Measurements from ENCODE around the gene OLIG1. TPM values are rescaled to one million over a fixed set of nuclear protein-coding genes. Genes with fewer than 3 reads are reported as not detected.

OLIG1 gene
- total RNA-seq, 1 donor from 2014 or later: not detected

DNA sequence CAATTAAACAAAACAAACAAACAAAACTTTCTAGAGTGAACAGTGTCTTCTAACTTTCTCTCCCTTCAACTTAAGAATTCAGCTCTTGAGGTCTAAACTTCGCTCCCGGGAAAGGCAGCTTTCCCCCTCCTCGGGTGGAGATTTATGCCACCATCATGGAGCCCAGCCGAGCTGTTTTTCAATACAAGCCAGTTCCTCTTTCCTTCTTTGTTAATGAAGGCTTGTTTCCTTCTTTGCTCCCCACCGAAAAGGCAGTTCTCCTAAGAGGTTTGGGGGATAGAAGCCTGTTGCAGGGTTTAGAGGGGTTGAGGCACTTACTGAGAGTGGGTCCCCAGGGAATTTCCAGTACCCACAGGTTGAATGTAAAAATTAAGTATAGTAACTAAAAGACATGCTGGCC, 26.5 kb downstream of the OLIG1 start:
- no peak for TF ChIP-seq CTCF (IDR thresholded peaks at IDR 0.05)
- H3K4me1 ChIP-seq: no peaks in the 10 kb centered on the region
- no peaks in the 10 kb centered on the region for H3K36me3 ChIP-seq
- no peaks in the 10 kb centered on the region for H3K9me3 ChIP-seq
- no peak for DNase-seq (ENCODE audit: low spot score in 2 of 2)
- intact Hi-C loops (cut with DNase I): no loop called here
- no peaks in the 10 kb centered on the region for H3K27me3 ChIP-seq
- no peak overlapping the region for H3K27ac ChIP-seq
- no peak overlapping the region for H3K4me3 ChIP-seq

DNA sequence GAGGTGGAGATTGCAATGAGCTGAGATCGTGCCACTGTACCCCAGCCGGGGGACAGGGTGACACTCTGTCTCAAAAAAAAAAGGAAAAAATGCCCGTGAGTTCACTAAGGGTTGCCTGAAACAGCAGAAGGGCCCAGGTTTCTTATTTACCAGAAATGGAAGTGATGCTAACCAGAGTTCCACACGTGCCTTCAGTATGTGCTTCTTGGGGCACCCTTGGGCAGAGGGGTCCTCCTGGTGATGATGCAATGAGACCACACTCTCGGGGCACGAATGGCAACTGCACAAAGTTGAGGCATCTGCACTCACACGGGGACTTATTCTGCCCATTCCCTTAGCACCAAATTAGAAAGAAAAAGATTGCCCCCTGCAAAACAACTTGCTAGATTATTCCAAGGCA, 29.2 kb downstream of the OLIG1 start:
- no peaks in the 10 kb centered on the region for H3K4me1 ChIP-seq
- no peak for DNase-seq (ENCODE audit: low spot score in 2 of 2)
- H3K27ac ChIP-seq: no peak overlapping the region
- H3K27me3 ChIP-seq: no peaks in the 10 kb centered on the region
- intact Hi-C loops (cut with DNase I): no loop called here
- no peak overlapping the region for H3K4me3 ChIP-seq
- H3K36me3 ChIP-seq: no peaks in the 10 kb centered on the region
- no peaks in the 10 kb centered on the region for H3K9me3 ChIP-seq
- TF ChIP-seq CTCF (IDR thresholded peaks at IDR 0.05): no peak

GRCh38 chr21:33101300-33101911, 31.5 kb downstream of the OLIG1 start:
- Histone ChIP-seq H3K36me3 (no peaks in the 10 kb centered on the region), H3K4me1 (no peaks in the 10 kb centered on the region), H3K4me3 (no peak overlapping the region), H3K9me3 (no peaks in the 10 kb centered on the region), H3K27ac (no peak overlapping the region), H3K27me3 (no peaks in the 10 kb centered on the region)
- DNase-seq (ENCODE audit: low spot score in 2 of 2): no peak
- intact Hi-C loops (cut with DNase I): no loop called here
- TF ChIP-seq CTCF (IDR thresholded peaks at IDR 0.05): no peak

GRCh38 chr21:33105088-33105487, 35.1 kb downstream of the OLIG1 start:
- peaks cover 9% of the 10 kb centered on the region for H3K27me3 ChIP-seq
- H3K9me3 ChIP-seq: no peaks in the 10 kb centered on the region
- H3K27ac ChIP-seq: no peak overlapping the region
- no peak for TF ChIP-seq CTCF (IDR thresholded peaks at IDR 0.05)
- no peak overlapping the region for H3K4me3 ChIP-seq
- H3K4me1 ChIP-seq: no peaks in the 10 kb centered on the region
- no peaks in the 10 kb centered on the region for H3K36me3 ChIP-seq
- intact Hi-C loops (cut with DNase I): no loop called here
- no peak for DNase-seq (ENCODE audit: low spot score in 2 of 2)

GRCh38 chr21:33108228-33108627, 38.3 kb downstream of the OLIG1 start:
- intact Hi-C loops (cut with DNase I): no loop called here
- peaks cover 9% of the 10 kb centered on the region for H3K27me3 ChIP-seq
- H3K4me1 ChIP-seq: no peaks in the 10 kb centered on the region
- no peak for DNase-seq (ENCODE audit: low spot score in 2 of 2)
- TF ChIP-seq CTCF (IDR thresholded peaks at IDR 0.05): no peak
- H3K4me3 ChIP-seq: no peak overlapping the region
- H3K36me3 ChIP-seq: no peaks in the 10 kb centered on the region
- no peak overlapping the region for H3K27ac ChIP-seq
- H3K9me3 ChIP-seq: no peaks in the 10 kb centered on the region
